NT2/D1 (cell line): ENCODE measurements around the gene ME1.

Experiments used
- SUZ12 ChIP-seq: IDR thresholded peaks from 2 replicates; pipeline ENCODE4 v1.6.1; 2011; ENCODE audit not compliant: insufficient read length, insufficient read depth; ENCODE audit errors: extremely low read depth
- YY1 ChIP-seq: IDR thresholded peaks from 2 replicates; pipeline ENCODE4 v1.6.1; 2011; ENCODE audit not compliant: insufficient read length, insufficient read depth

- TF ChIP-seq YY1 (no peak), SUZ12 (no peak)
Measured at GRCh38 chr6:83333500-83333899, 97.4 kb downstream of the ME1 start.
